HL-60 (cell line): ENCODE results near the gene GBX1.

Source experiments
- DNase-seq, 2 experiments: peaks; one replicate each; pipeline ENCODE4 v3.0.0-alpha.2; 2010 to 2020; ENCODE audit warnings: low read depth in 1 of 2, low spot score in 1 of 2
- H3K27ac ChIP-seq: fragments of 250-450 bp; sonication (Bioruptor Pico); replicated peaks from 2 replicates; pipeline ENCODE4 v1.5.1; 2020; ENCODE audit warnings: mild to moderate bottlenecking, moderate library complexity
- H3K27me3 ChIP-seq: fragments of 250-450 bp; sonication (Bioruptor Pico); 2 replicates; pipeline ENCODE4 v1.5.1; 2021; ENCODE audit warnings: mild to moderate bottlenecking, moderate library complexity; ENCODE audit not compliant: insufficient read depth, poor library complexity, severe bottlenecking
- H3K4me3 ChIP-seq: replicated peaks from 2 replicates; pipeline ENCODE4 v1.5.1; 2011; ENCODE audit warnings: mild to moderate bottlenecking, control low read depth, low read length; ENCODE audit not compliant: insufficient read depth
- CTCF ChIP-seq: IDR thresholded peaks from one replicate; pipeline ENCODE4 v1.5.1; 2011; ENCODE audit warnings: low read length, control low read depth, inconsistent platforms; ENCODE audit not compliant: insufficient read depth
- GABPA ChIP-seq: IDR thresholded peaks from 2 replicates; pipeline ENCODE4 v1.6.1; 2012; ENCODE audit warnings: low read depth
- POLR2AphosphoS5 ChIP-seq: IDR thresholded peaks from 2 replicates; pipeline ENCODE4 v1.6.1; 2012; ENCODE audit warnings: low read depth
- SPI1 ChIP-seq: IDR thresholded peaks from 2 replicates; pipeline ENCODE4 v1.6.1; 2012; ENCODE audit warnings: low read depth, mild to moderate bottlenecking, borderline replicate concordance
- TF ChIP-seq, protein P1 (sequence below): IDR thresholded peaks from 2 replicates; pipeline ENCODE4 v1.6.1; 2012; ENCODE audit warnings: low read depth; ENCODE audit not compliant: insufficient replicate concordance

GBX1 gene

GRCh38 chr7:151150388-151150787, 17.1 kb downstream of the GBX1 start:
- Histone ChIP-seq H3K27ac (no peak overlapping the region), H3K4me3 (no peak overlapping the region), H3K27me3 (peaks cover 34% of the 10 kb centered on the region)
- TF ChIP-seq CTCF (no peak), SPI1 (no peak), POLR2AphosphoS5 (no peak), GABPA (no peak)
- TF ChIP-seq, protein P1, sequence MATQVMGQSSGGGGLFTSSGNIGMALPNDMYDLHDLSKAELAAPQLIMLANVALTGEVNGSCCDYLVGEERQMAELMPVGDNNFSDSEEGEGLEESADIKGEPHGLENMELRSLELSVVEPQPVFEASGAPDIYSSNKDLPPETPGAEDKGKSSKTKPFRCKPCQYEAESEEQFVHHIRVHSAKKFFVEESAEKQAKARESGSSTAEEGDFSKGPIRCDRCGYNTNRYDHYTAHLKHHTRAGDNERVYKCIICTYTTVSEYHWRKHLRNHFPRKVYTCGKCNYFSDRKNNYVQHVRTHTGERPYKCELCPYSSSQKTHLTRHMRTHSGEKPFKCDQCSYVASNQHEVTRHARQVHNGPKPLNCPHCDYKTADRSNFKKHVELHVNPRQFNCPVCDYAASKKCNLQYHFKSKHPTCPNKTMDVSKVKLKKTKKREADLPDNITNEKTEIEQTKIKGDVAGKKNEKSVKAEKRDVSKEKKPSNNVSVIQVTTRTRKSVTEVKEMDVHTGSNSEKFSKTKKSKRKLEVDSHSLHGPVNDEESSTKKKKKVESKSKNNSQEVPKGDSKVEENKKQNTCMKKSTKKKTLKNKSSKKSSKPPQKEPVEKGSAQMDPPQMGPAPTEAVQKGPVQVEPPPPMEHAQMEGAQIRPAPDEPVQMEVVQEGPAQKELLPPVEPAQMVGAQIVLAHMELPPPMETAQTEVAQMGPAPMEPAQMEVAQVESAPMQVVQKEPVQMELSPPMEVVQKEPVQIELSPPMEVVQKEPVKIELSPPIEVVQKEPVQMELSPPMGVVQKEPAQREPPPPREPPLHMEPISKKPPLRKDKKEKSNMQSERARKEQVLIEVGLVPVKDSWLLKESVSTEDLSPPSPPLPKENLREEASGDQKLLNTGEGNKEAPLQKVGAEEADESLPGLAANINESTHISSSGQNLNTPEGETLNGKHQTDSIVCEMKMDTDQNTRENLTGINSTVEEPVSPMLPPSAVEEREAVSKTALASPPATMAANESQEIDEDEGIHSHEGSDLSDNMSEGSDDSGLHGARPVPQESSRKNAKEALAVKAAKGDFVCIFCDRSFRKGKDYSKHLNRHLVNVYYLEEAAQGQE: no peak
- no peak for DNase-seq

GRCh38 chr7:151148319-151149259, 18.9 kb downstream of the GBX1 start:
- Histone ChIP-seq H3K27ac (no peak overlapping the region), H3K4me3 (no peak overlapping the region), H3K27me3 (peaks cover 30% of the 10 kb centered on the region)
- TF ChIP-seq CTCF: no peak
- DNase-seq: no peak

DNA sequence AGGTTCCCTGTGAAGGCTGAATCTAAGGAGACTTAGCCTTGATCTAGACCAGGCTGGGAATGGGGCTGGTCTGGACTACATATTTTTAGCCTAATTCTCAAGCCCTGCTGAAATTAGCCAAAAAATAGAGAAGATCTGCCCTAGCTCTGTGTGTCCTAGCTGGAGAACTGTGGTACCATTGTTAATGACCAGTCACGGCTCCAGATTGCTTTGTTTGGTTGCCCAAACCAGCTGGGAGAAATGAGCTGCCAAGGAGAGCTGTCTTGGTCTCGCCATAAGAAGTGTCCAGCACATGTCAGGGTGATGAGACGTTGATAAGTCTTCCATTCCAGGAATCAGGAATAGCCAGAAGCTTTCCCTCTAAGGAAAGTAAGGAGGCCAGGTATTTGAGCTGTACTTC, 20.7 kb downstream of the GBX1 start:
- no peak overlapping the region for H3K27ac ChIP-seq
- H3K27me3 ChIP-seq: peaks cover 18% of the 10 kb centered on the region
- no peak for TF ChIP-seq SPI1
- TF ChIP-seq GABPA: no peak
- no peak for TF ChIP-seq CTCF
- no peak for TF ChIP-seq POLR2AphosphoS5
- TF ChIP-seq, protein P1: no peak
- H3K4me3 ChIP-seq: no peak overlapping the region
- no peak for DNase-seq

- no peak for DNase-seq
- Histone ChIP-seq H3K27ac (no peak overlapping the region), H3K27me3 (peaks cover 9% of the 10 kb centered on the region), H3K4me3 (no peak overlapping the region)
- TF ChIP-seq CTCF (no peak), SPI1 (no peak), GABPA (no peak), POLR2AphosphoS5 (no peak)
- TF ChIP-seq, protein P1: no peak
Measured at GRCh38 chr7:151144387-151144786, 23.1 kb downstream of the GBX1 start.
